ENCODE measurements around the gene AJUBA. TPM values are rescaled to one million over a fixed set of nuclear protein-coding genes. Genes with fewer than 3 reads are reported as not detected.

Gene AJUBA
- total and polyA plus RNA-seq, 2 of the 8 experiments (the other 6 are each of a cell fraction or from before 2014, with no cell fraction given): 33.1 to 46.0 TPM

DNA sequence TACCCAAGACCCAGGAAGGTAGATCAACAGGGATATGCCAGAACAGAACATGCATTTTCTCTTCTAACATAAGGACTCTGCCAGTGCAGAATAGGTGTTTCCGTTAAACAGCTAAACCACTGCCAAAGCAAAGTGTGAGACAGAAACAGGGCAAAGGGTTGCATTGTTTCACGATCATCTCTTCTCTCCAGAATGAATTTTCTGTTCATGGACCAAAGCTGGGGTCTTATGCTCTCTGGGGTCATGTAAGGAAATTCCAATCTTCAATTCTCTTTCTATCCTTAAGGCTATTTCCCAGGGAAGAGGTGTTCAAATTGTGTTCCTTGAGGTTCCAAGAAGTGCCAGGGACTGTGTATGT, 41.4 kb upstream of the AJUBA start:
- Histone ChIP-seq H4K20me1 (replicated peaks in 1 of 2; ENCODE audit: control insufficient read depth in 1 of 2, insufficient read depth in 2 of 2, low read length in 2 of 2) (peaks cover 2 to 5% of the 10 kb centered on the region in 2 experiments), H3K14ac (ENCODE audit: insufficient read length) (no peak overlapping the region), H3K9ac (replicated peaks in 1 of 4; ENCODE audit: extremely low read depth in 1 of 4, low read depth in 3 of 4, low read length in 3 of 4) (no peak overlapping the region), H2BK12ac (ENCODE audit: low read depth, low read length) (no peak overlapping the region), H3K36me3 (ENCODE audit: control insufficient read depth in 2 of 4, insufficient read depth in 4 of 4, low read length in 3 of 4) (peaks cover 5 to 26% (median 12%) of the 10 kb centered on the region in 4 experiments; a peak in 7 of 8 replicates), H2AK5ac (ENCODE audit: low read depth, low read length) (no peak overlapping the region), H2BK20ac (ENCODE audit: low read length) (no peak overlapping the region), H2BK15ac (ENCODE audit: low read length) (no peak overlapping the region), H3K79me2 (ENCODE audit: control insufficient read depth in 1 of 2, insufficient read depth in 2 of 2, low read length in 2 of 2) (peaks cover 0 to 6% of the 10 kb centered on the region in 2 experiments; a peak in 1 of 4 replicates), H3K27me3 (replicated peaks in 1 of 4; ENCODE audit: control insufficient read depth in 3 of 4, extremely low read depth in 1 of 4, insufficient read depth in 3 of 4, low read length in 3 of 4) (no peaks in the 10 kb centered on the region), H3K18ac (ENCODE audit: extremely low read depth, low read length) (no peak overlapping the region), H3K4me1 (replicated peaks in 1 of 4; ENCODE audit: control insufficient read depth in 3 of 4, insufficient read depth in 4 of 4, low read length in 3 of 4) (peaks cover 0 to 3% (median under 1%) of the 10 kb centered on the region in 4 experiments; a peak in 1 of 7 replicates), H3K27ac (ENCODE audit: low read depth, low read length) (no peak overlapping the region), H3K4me3 (ENCODE audit: extremely low read depth in 1 of 4, insufficient read depth in 2 of 4, low read depth in 3 of 4, low read length in 4 of 4) (no peak overlapping the region), H3K79me1 (ENCODE audit: low read depth, low read length) (no peaks in the 10 kb centered on the region; the same call in 1 of the 2 replicates), H3K56ac (replicated peaks; ENCODE audit: insufficient read length, low read depth, low read length) (no peak overlapping the region), H2BK120ac (replicated peaks; ENCODE audit: low read depth, low read length) (no peak overlapping the region), H3K23me2 (ENCODE audit: low read depth, low read length) (no peaks in the 10 kb centered on the region), H3K4ac (replicated peaks; ENCODE audit: insufficient read length, low read depth, low read length) (no peak overlapping the region), H4K5ac (ENCODE audit: insufficient read length, low read depth, low read length) (no peak overlapping the region), H2AFZ (ENCODE audit: low read length) (no peak overlapping the region), H3K4me2 (ENCODE audit: insufficient read depth in 1 of 2, low read depth in 2 of 2, low read length in 2 of 2) (no peak overlapping the region), H2BK5ac (ENCODE audit: low read depth, low read length) (no peak overlapping the region), H3K9me3 (ENCODE audit: insufficient read depth in 2 of 2, low read depth in 1 of 2, low read length in 1 of 2) (no peaks in the 10 kb centered on the region), H4K8ac (ENCODE audit: extremely low read depth, insufficient read depth, low read length) (no peak overlapping the region), H3K23ac (ENCODE audit: insufficient read length) (no peak overlapping the region), H4K91ac (replicated peaks; ENCODE audit: insufficient read length, low read length) (no peak overlapping the region)
- ChIA-PET POLR2A (ENCODE audit: partially characterized antibody) (interaction anchor here (0.6 to 11.2 kb wide), 13 partner anchors 8 to 219 kb away, joined by 3 to 99 read pairs (median 5); partner anchors contain the start of genes CDH24, PSMB11 and PSMB5), CTCF (ENCODE audit: partially characterized antibody) (interaction anchor here (0.6 to 11.9 kb wide), 13 partner anchors 10 to 543 kb away, joined by 3 to 103 read pairs (median 6); partner anchors contain the start of genes AJUBA and PSMB11)
- 94% methylated on average over 2 of the region's 2 CpGs; no CpG with 5 or more reads in 1 of the 2 experiments for WGBS, 2 experiments (ENCODE audit: extremely low coverage in 1 of 2, insufficient coverage in 1 of 2, insufficient read length in 1 of 2, insufficient replicate concordance in 2 of 2, low coverage in 1 of 2, low lambda C conversion rate in 2 of 2, missing lambda C conversion rate in 1 of 2)
- no peak for DNase-seq (ENCODE audit: low read depth in 1 of 2, low spot score in 2 of 2)
- FAIRE-seq: no peak
- no peak for TF ChIP-seq SRF (IDR thresholded peaks at IDR 0.05; ENCODE audit: low read depth, low read length)
- no peak for TF ChIP-seq SUZ12 (IDR thresholded peaks at IDR 0.05; ENCODE audit: low read length)
- no peak for TF ChIP-seq NANOG (IDR thresholded peaks at IDR 0.05; ENCODE audit: insufficient read depth, low read depth, low read length, poor library complexity, severe bottlenecking)
- no peak for TF ChIP-seq JUND (IDR thresholded peaks at IDR 0.05; ENCODE audit: low read length)
- no peak for TF ChIP-seq CTBP2 (IDR thresholded peaks at IDR 0.05; ENCODE audit: borderline replicate concordance, insufficient read depth, insufficient read length, low read length)
- no peak for TF ChIP-seq CHD1 (IDR thresholded peaks at IDR 0.05; ENCODE audit: low read depth, low read length)
- no peak for TF ChIP-seq BCL11A (IDR thresholded peaks at IDR 0.05; ENCODE audit: low read depth in 2 of 2, low read length in 2 of 2)
- TF ChIP-seq HDAC6 (IDR thresholded peaks at IDR 0.05; ENCODE audit: low read depth, low read length): no peak
